ENCODE results near the gene CTSF.

CTSF gene

DNA sequence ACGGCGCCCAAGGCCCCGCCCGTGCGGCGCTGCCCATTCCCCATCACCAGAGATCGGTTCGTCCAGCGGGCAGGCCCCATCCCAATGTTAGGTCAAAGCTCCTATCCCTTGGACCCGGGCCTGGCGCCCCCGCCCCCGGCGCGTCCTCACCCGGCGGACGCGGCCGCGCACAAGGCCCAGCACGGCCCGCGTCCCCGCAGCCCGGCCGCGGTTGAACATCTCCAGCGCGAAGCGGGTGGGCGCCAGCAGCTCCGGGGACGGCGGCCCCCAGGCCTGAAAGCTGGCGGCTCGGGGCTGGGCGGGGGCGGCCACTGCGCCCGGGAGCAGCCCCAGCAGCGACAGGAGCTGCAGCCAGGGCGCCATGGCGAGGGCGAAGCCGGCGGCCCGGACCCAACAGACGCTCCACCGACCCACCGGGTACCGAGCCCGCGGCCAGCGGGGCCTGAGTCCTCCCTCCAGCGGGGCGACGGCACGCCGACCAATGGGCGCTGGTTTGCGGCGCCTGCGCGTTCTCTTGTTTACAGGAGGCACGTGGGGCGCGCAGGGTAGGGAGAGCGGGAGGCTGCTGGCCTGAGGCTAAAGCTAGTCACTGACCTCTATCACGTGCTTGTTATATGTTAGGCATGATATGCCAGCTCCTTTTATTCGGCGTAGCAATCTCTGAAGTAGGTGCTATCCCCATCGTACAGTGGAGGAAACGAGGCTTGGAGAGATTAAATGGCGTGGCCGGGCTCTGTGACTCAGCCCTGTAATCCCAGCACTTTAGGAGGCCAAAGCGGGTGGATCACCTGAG, at the start of gene CTSF:
CTSF (minus strand) TSS at position 483 of the 793 bp plus-strand sequence; CDS start at position 363, 120 bp downstream.
- ChIA-PET POLR2A (ENCODE audit: low non-redundant PET) (interaction anchor here (0.6 kb wide), 1 partner anchor 36 kb away, joined by 3 read pairs; no protein-coding TSS in a partner anchor), CTCF (interaction anchor here (1.5 to 1.7 kb wide), 2 partner anchors 10 to 24 kb away, joined by 4 to 5 read pairs; no protein-coding TSS in a partner anchor)
- TF ChIP-seq, protein P1, sequence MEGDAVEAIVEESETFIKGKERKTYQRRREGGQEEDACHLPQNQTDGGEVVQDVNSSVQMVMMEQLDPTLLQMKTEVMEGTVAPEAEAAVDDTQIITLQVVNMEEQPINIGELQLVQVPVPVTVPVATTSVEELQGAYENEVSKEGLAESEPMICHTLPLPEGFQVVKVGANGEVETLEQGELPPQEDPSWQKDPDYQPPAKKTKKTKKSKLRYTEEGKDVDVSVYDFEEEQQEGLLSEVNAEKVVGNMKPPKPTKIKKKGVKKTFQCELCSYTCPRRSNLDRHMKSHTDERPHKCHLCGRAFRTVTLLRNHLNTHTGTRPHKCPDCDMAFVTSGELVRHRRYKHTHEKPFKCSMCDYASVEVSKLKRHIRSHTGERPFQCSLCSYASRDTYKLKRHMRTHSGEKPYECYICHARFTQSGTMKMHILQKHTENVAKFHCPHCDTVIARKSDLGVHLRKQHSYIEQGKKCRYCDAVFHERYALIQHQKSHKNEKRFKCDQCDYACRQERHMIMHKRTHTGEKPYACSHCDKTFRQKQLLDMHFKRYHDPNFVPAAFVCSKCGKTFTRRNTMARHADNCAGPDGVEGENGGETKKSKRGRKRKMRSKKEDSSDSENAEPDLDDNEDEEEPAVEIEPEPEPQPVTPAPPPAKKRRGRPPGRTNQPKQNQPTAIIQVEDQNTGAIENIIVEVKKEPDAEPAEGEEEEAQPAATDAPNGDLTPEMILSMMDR (conservative IDR thresholded peaks at IDR 0.05; ENCODE audit: low read depth), result no peak
- peak; percentile 96 for DNase-seq (ENCODE audit: low spot score)
- H3K27ac ChIP-seq, result peak within 1 kb of the TSS; percentile 62

DNA sequence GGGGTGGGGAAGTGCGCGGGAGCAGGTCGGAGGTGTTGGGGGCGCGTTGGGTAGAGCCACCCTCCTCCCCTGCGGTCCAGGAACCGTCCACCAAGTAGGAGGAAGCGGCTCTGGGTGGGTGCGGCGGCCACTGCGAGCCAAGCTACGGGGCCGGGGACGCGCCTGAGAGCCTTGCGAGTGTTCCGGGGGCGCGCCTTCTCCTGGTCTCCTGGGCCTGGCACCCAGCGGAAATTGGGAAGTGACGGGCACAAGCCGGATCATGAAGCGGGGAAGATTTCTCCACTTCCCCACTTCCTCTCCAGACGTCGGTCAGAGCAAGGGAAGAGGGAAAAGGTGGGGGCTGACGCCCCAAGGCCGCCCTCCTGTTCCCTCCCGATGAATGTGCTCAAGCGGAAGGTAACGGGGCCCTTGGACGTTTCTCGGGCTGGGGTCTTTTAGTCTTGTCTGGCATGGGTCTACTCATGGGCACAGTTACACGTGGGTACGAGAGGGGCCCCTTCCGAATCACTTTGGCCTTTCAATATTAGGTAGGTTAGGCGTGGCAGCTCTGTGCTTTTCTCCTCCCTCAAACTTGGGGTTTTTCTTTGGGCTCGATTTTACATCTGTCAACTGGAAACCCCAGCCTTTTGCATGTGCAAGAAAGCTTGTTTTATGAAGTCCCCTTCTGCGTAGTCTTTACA, 48.9 kb upstream of the CTSF start:
- H3K27ac ChIP-seq, result peak overlapping the region; percentile 95
- POLR2A ChIA-PET (ENCODE audit: low non-redundant PET), result interaction anchor here (0.5 to 1.8 kb wide), 8 partner anchors 19 to 245 kb away, joined by 3 to 16 read pairs (median 4); partner anchors contain the start of genes CCDC87, CCS, RBM4 and RBM4B
- TF ChIP-seq, protein P1 (conservative IDR thresholded peaks at IDR 0.05; ENCODE audit: low read depth), result no peak
- peak; percentile 24 for DNase-seq (ENCODE audit: low spot score)
- CTCF ChIA-PET, result interaction anchor here (0.8 kb wide), 2 partner anchors 10 to 25 kb away, joined by 3 read pairs; partner anchors contain the start of genes CCDC87 and CCS

DNA sequence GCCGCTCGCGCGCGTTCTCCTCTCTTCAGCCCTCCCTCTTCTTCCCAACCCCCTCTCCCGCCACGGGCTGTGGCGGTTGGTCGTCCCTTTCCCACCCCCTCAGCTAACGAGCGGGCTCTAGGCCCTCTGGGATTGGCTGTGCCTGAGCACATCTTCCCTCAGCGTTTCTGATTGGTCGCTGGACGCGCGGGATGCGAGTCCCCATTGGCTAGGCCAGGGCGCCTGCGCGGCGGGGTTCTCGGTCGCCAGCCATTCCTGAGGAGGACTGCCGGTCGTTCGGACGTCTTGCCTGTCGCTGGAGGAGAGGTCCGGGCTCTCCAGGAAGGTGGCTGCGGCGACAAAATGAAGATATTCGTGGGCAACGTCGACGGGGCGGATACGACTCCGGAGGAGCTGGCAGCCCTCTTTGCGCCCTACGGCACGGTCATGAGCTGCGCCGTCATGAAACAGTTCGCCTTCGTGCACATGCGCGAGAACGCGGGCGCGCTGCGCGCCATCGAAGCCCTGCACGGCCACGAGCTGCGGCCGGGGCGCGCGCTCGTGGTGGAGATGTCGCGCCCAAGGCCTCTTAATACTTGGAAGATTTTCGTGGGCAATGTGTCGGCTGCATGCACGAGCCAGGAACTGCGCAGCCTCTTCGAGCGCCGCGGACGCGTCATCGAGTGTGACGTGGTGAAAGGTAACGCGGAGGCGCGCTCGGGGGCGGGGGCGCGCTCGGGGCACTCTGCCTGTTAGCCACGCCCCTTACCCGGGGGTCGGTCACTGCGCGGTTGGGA, 48.2 kb upstream of the CTSF start, which contains the start of gene RBM14:
RBM14 (plus strand) TSS at position 252 of the 776 bp plus-strand sequence; CDS start at position 343, 91 bp downstream.
- CTCF ChIA-PET, result interaction anchor here (0.8 kb wide), 2 partner anchors 11 to 24 kb away, joined by 3 read pairs; partner anchors contain the start of genes CCDC87 and CCS
- DNase-seq (ENCODE audit: low spot score), result peak; percentile 99
- peak within 1 kb of the TSS; percentile 95 for H3K27ac ChIP-seq
- TF ChIP-seq, protein P1 (conservative IDR thresholded peaks at IDR 0.05; ENCODE audit: low read depth), result no peak
- POLR2A ChIA-PET (ENCODE audit: low non-redundant PET), result interaction anchor here (0.6 to 1.8 kb wide), 10 partner anchors 10 to 268 kb away, joined by 3 to 16 read pairs (median 4); partner anchors contain the start of genes CCDC87, CCS, RBM4 and RBM4B

DNA sequence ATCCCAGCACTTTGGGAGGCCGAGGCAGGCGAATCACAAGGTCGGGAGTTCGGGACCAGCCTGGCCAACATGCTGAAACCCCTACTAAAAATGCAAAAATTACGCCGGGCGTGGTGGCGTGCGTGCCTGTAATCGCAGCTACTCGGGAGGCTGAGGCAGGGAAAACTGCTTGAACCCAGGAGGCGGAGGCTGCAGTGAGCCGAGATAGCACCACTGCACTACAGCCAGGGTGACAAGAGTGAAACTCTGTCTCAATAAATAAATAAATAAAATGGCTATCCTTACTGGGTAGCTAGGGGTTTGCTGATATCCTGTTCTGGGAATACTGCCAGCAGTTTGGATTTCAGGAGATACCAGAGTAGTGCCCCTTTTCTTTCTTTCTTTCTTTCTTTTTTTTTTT, 45.7 kb upstream of the CTSF start:
- DNase-seq (ENCODE audit: low spot score), result no peak
- TF ChIP-seq, protein P1 (conservative IDR thresholded peaks at IDR 0.05; ENCODE audit: low read depth), result no peak
- ChIA-PET CTCF (interaction anchor here (0.5 kb wide), 1 partner anchor 33 kb away, joined by 3 read pairs; no protein-coding TSS in a partner anchor), POLR2A (ENCODE audit: low non-redundant PET) (no interaction called here)
- no peak overlapping the region for H3K27ac ChIP-seq

DNA sequence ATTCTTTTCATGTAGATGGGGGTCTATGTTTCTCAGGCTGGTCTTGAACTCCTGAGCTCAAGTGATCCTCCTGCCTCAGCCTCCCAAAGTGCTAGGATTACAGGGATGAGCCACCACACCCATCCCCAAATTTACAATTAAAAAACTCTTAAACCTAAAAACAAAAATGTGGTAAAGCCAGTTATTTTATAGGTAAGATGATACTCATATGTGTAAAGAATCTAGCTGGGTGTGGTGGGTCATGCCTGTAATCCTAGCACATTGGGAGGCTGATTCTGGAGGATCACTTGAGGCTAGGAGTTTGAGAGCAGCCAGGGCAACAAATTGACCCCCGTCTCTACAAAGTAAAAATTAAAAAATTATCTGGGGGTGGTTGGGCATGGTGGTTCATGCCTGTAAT, 44.1 kb upstream of the CTSF start:
- CTCF ChIA-PET, result interaction anchor here (0.6 kb wide), 1 partner anchor 468 kb away, joined by 4 read pairs; no protein-coding TSS in a partner anchor

More for the DNA sequence above, 44.1 kb upstream of the CTSF start:
- TF ChIP-seq, protein P1 (conservative IDR thresholded peaks at IDR 0.05; ENCODE audit: low read depth), result no peak
- no peak for DNase-seq (ENCODE audit: low spot score)
- POLR2A ChIA-PET (ENCODE audit: low non-redundant PET), result no interaction called here
- H3K27ac ChIP-seq, result no peak overlapping the region

Data from RWPE1 (cell line).